Measurements from ENCODE around the gene OR6S1.
"Not testable (repeated sequence)": the region's sequence is repeated elsewhere in the genome, so short reads cannot be mapped to it uniquely, and the experiment has no call there.

OR6S1 gene

DNA sequence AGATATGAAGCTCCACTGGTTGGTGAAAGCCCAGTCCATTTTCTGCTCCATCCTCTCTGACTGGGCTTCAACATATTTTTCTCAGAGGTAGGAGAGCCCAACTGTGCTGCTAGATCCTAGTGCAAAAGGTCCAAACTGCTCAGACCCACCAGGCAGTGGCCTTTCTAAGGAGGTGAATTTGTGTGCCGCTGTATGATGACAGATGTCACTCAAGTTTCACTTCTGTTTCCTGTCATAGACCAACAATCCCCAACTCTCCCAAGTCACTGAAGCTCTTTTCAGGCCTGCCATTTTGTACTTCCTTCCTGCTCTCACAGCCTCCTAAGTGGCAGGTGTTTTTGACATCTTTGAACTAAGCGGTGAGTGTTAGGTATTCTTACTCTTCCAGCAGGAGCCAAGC lies 26.5 kb upstream of the OR6S1 start:
- DNase-seq: no peak

DNA sequence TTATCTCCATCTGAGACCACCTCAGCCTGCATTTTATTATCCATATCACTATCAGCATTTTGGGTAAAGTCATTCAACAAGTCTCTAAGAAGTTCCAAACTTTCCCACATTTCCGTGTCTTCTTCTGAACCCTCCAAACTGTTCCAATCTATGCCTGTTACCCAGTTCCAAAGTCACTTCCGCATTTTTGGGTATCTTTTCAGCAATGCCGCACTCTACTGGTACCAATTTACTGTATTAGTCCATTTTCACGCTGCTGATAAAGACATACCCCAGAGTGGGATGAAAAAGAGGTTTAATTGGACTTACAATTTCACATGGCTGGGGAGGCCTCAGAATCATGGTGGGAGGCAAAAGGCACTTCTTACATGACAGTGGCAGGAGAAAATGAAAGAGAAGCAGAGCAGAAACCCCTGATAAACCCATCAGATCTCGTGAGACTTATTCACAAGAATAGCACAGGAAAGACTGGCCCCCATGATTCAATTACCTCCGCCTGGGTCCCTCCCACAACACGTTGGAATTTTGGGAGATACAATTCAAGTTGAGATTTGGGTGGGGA lies 25.0 kb upstream of the OR6S1 start:
- DNase-seq: not testable (repeated sequence)

DNA sequence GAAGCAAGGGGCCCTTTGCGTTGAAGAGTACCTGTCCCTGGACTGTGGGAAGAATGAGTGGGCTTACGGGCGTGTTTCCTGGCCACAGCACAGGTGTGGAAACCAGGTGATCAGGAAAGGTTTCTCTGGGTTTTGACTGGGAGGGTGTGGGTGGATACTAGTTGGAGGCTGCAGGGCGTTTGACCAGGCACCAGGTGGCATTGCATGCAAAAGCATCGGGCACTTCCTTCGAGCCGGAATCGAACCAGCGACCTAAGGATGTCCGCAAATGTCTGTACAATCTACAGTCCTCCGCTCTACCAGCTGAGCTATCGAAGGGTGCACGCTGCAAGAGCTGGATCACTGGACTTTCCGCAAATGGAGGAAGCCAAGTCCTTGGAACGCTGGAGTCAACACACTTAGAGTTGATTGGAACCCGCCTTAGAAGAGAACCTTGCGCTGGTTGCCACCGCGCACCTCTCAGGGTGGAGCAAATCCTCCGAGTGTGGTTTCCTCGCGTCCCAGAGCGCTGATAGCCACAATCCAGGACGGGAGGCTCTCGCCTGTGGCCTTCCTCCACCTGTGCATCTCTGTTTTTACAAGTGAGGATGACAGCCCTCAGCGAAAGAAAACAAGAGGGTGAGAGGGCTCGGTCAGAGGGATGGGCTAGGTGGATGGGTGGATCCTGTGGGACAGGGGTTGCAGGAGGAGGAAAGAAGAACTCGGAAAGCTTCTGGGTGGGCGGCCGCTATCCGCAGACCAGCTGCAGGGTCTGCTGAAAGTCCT lies 21.7 kb upstream of the OR6S1 start:
- DNase-seq: peak; percentile 79

DNA sequence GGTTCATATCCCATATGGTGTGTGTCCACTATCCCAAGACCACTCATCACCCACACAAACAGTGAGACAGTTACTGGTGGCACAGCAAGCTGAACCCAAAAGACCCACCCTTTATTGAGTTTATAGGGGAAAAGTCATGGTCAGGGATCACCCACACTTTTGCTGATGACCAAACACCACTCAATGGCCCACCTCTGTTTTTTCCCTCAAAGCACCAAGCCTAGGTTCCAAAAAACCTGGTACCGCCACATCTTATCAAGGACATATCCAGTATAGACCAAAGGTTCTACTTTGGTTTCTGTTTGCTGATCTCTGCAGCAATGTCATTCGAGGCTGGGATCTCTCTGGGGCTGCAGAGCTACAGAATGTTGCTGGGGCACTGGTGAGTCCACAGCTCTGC lies 19.7 kb upstream of the OR6S1 start:
- no peak for DNase-seq

DNA sequence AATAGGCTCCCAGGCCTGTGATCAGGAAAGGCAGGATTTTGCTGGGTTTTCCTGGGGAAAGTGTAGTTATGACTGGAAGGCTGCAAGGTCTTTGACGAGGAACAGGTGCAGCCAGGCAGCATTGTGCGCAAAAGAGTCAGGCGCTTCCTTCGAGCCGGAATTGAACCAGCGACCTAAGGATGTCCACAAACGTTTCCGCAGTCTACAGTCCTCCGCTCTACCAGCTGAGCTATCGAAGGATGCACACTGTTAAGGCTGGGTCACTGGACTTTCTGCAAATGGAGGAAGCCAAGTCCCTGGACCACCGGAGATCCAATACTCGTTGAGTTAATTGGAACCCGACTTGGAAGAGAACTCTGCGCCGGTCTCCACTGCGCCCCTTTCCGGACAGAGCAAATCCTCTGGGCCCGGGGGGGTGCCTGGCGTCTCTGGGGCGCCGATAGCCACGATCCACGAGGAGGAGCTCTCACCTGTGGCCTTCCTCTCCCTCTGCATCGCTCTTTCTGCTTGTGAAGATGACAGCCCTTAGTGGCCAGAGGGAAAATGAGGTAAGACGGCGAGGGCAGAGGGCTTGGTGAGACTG lies 18.4 kb upstream of the OR6S1 start:
- DNase-seq: no peak

DNA sequence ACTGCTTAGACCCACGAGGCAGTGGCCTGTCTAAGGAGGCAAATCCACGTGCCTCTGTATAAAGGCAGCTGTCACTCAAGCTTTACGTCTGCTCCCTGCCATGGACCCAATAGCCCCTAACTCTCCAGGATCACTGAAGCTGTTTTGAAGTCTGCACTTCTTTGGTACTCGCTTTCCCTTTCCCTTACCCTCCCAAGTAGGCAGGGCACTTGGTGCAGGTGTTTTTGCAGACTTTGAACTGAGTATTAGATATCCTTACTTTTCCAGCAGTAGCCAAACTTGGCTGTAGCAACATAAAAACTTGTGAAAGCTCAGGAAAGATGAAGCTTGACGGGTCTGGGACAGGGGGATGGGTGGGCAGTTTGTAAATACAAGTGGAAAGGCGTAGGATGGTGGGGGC lies 17.8 kb upstream of the OR6S1 start:
- no peak for DNase-seq

DNA sequence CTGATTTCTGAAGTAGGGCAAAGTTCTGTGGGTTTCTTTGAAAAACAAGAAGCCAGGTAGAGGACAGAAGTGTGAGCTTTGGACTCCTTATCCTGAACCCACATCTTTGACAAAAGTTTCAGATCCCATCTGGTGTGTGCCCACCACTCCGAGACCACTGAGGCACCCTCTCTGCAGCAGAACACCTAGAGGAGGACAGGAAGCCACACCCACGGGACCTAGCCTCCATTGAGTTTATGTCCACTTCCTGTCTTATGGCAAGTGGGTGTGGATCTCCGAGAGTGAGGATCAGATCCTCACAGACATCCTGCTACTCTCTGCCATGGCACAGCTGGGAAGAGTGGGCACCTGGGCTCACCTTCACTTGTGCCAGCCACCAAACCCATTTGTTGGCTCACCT lies 16.8 kb upstream of the OR6S1 start:
- no peak for DNase-seq

DNA sequence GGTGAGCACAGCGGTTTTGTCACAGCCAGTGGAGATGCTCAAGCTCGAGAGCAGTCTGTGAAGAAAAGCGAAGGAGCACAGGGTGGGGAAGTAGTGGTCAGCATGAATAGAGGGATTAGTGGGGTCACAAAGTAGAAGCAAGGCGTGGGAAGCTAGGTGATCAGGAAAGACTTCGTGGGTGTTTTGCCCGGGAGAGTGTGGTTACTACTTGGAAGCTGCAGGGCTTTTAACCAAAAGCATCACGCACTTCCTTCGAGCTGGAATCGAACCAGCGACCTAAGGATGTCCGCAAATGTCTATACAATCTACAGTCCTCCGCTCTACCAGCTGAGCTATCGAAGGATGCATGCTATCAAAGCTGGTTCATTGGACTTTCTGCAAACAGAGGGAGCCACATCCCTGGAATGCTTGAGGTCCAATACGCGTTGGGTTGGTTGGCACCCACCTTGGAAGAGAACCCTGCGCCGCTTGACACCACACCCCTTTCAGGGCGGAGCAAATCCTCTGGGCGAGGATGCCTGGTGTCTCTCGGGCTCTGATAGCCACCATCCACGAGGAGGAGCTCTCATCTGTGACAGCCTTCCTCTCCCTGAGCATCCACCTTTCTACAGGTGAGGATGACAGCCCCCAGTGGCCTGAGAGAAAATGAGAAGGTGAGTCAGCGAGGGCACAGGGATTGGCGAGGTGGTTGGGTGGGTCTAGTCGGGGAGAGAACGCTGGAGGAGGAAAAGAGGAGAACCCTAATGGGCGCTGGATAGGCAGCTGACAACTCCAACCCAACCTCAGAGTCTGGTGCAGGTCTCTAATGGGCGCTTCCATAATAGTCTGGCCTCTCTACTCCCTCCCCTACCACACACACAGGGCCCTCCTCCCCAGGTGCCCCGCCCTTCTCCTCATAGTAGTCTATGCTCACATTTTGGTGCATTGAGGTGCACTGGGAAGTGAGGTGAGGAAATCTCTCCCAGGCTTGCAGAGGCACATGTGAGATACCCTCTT lies 16.0 kb upstream of the OR6S1 start:
- no peak for DNase-seq

DNA sequence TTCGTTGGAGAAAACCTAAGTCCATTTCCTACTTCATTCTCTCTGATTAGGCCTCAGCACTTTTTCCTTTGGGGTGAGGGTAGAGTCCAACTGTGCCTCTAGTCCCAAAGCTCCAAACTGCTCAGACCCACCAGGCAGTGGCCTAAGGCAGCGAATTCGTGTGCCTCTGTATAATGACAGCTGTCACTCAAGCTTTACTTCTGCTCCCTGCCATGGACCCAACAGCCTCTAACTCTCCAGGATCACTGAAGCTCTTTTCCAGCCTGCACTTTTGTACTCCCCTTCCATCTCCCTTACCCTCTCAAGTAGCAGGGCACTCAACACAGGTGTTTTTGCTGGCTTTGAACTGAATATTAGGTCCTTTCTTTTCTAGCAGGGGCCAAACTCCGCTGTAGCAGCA lies 14.8 kb upstream of the OR6S1 start:
- DNase-seq: no peak

DNA sequence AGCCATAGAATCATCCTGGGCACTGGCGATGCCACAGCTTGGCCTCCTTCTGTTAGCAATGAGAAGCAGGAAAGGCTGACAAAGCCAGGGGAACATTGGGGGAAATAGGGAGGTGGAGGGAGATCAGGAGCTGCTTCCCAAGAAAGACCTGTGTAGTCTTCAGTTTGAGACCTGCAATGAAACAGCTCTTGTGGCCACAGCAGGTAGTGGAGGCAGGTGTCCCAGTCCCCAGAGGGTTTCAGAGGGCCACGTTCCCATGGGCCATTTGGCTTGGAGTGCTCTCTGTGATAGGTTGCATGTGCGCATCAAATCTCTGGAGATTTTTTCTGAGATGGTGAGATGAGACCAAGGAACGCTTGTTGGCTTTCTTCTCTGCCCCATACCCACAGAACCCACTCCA lies 14.4 kb upstream of the OR6S1 start:
- DNase-seq: no peak

DNA sequence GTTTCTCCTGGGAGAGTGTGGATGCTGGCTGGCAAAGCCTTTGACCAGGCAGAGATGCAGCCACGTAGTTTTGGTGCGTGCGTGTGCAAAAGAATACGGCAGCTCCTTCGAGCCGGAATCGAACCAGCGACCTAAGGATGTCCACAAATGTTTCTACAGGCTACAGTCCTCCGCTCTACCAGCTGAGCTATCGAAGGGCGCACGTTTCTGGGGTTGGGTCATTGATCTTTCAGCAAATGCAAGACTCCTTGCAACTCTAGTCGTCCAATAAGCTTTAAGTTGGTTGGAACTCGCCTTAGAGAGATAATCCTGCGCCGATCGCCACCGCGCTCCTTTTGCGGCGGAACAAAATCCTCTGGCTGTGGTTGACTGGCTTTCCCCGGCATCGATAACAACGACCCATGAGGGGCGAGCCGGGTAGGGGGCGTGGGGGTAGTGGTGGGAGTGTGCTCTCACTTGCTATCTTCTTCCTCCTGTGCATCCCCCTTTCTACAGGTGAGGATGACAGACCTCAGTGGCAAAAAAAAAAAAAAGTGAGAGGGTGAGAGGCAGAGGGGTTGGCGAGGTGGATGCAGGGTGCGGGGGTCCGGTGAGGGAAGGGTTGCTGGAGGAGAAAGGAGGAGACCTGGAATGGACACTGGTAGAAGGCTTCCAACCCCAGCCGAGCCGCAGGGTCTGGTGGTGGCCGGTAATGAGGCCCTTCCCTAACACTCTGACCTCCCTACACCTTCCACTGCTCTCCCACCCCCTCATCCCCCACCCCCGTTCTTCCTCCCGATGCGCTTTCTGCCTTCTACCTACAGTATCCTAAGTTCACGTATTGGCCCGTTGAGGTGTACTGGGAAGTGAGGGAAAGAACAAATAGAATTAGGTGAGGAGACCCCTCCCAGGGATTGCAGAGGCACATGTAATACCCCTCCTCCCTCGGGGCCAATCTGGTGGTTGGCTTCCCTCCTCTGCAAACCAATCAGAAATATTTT lies 11.8 kb upstream of the OR6S1 start:
- no peak for DNase-seq

DNA sequence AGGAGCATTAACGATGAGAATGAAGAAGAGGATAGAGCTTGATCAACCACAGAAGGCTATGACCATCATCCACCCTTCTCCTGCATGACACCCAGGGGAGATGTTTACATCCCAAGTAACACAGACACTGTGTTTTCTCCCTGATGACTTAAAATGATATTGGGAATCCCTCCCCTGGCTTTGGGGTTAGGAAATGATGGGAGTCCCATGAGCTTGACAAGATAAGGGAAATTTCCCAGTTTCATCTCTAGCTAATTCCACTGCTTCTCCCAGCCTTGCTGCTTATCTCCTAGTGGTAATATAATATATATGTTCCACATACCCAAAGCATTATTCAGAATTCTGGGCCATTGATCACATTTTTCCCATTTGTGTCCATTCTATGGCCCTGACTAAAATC lies 4.0 kb upstream of the OR6S1 start:
- no peak for DNase-seq

DNA sequence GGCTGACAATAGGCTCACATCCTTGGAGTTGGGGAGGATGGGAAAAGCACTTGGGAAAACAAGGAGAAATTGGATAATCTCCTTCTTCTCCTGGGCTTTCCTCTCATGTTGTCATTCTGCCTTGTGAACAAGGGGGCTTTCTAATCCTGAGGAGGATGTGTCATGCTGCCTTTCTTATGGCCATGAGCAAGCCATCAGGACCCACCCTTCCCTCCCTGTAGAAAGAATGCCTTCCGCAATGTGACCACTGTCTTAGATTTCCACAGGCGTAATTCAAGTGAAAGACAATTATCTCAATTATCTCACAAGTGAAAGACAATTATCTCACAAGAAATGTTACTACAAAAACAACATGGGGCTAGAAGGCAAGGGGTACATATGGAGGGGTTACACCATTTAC lies 3.0 kb upstream of the OR6S1 start:
- no peak for DNase-seq

DNA sequence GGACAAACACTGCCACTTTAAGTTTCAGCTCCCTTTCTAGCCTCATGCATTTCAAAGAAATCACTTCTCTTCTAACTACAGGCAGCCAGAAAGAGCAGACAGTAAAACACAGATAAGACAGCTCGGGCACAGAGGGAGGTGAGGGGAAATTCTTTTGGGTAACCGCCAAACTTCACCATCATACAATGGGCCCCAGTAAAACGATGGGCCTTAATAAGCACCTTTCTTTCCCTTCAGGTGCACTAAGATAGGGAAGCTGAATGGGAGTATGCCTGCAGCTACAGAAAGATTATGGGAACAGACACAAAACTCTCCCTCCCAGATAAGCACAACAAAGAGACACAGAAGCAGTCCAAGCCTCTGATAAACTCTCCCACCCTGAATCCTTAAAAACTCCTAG lies 1.3 kb upstream of the OR6S1 start:
- not testable (repeated sequence) for DNase-seq

DNA sequence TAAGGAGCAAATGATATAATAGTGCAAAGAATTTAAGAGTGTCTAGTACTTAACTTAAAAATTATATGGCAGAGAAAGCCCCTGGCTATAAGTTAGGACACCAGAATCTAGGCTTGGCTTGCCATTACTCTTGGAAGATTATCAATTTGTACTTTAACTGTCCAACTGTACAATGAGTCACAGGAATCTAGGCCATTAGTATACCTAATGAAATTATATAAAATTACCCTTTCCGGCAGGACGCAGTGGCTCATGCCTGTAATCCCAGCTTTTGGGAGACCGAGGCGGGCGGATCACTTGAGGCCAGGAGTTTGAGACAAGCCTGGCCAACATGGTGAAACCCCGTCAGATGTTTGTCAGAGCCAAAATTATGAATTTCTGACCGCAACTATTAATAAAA lies 691 bp upstream of the OR6S1 start:
- no peak for DNase-seq

DNA sequence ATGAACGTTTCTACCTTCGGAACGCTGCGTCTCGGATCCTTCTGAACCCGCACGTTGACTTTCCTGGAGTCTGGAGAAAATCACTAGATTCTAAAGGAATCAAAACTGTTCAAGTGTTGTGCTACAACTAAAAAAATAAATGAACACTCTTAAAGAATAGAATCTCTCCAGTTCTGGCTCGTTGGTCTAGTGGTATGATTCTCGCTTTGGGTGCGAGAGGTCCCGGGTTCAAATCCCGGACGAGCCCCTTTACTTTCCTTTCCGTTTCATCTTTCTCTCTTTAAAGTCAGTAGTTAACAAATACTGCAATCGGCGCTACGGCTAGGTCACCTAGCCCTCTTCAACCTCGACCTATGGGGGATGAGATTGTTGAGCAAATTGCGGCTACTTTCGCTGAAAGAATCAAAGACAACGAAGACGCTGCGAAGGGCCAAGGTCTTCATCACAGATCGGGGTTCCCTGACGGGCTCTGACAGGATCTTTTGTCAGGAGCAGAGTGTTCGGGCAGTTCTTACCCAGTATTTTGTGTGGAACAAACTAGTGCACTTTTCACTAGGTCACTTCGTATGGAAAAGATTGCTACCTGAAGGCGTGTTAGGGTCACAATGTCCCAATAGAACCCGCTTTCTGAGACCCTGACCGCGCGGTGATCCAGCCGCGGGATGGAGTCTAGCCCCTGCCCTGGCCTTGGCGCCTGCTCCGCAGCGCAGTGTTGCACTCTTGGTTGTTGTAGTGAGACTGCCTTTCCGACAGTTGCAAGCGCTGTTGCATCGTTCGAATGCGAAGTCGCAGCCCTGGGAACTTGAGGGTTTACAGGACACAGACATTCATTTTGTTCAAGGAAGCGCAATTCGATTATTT lies 8.4 kb downstream of the OR6S1 start:
- DNase-seq: peak; percentile 33

DNA sequence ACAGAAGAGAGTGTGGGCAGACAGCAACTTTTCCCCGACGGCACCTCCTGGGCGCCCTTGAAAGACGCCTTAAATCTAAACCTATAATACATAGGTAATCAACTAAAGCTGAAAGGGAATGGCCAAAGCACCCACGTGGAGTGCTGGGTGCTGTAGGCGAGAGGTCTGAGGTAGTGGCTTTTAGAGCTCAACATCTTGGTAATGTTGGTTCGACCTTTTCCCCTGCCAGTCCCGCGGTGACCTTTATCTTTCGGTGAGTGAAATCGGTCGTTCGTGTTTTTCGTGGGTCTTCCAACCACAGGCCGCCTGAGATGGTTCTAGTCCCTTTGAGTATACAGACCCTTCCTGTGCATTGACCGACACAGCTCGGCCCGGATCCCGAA lies 9.1 kb downstream of the OR6S1 start:
- DNase-seq: no peak

DNA sequence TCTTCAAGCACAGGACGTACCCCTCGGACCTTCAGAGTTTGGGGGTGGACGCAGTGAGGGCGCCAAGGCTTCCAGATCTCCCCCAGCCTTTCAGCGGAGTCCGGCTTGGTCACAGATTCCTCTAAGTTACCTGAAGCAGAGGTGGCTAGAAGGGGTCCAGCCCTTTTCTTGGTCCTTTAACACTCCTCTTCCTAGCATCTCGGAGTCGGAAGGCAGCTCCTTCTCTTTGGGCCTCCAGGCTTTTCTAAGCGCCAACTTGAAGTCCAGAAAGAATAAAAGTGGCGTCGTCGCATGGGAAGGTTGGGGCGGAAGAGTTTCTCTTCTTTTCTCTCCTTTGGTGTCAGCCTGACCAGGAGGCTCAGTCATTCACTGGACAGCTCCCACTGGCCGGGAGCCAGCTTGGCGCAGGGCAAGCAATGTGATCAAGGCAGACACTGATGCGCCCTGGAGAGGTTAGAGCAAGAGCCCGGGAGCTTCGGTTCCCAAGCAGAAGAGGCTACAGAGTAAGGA lies 9.6 kb downstream of the OR6S1 start:
- DNase-seq: no peak

DNA sequence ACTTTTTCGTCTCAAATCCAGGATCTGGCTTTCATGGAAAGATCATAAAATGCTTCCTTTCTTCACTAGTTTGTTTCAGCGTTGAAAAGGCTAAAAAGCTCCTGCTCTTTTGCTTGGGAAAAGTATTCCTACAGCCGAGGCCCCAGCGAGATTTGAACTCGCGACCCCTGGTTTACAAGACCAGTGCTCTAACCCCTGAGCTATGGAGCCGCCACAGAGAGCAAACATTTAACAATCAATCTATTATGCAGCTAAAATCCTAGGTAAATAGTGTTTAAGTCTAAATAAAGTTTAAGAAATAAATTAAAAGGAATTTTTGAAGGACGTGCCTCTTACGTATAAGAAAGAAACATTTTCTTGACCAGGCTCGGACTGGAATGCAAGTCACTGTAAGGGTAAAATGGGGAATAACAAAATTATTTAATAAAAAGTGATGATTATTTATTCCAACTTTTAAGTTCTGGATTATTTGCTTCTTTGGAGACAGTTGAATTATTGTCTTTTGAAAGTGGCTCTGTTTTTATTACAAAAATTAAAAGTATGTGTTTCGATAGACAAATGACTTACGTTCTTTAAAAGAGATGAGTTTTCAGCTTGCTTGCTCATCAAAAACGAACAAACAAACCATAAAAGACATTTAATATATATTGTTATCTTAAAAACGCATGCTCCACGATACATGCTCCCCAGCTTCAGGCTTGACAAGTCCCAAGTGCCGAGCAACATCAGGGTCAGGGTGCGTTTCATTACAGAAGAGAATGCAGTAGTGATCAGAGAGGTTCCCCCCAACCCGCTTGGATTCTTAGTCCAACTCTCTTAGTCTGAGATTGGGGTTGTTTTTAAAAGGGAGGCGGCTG lies 10.2 kb downstream of the OR6S1 start:
- DNase-seq: peak; percentile 29
